DND-41 (cell line): ENCODE measurements around the gene SHISA2.

Source experiments
- CTCF ChIP-seq: IDR thresholded peaks from 2 replicates; pipeline ENCODE4 v1.5.1; 2012; ENCODE audit warnings: borderline replicate concordance, low read length, moderate library complexity, mild to moderate bottlenecking; ENCODE audit not compliant: poor library complexity, severe bottlenecking; ENCODE audit errors: extremely low read depth
- EZH2 ChIP-seq: IDR thresholded peaks from 3 replicates; pipeline ENCODE4 v1.6.1; 2012; ENCODE audit warnings: borderline replicate concordance, low read depth, mild to moderate bottlenecking, moderate library complexity, low read length, inconsistent platforms; ENCODE audit not compliant: severe bottlenecking

GRCh38 chr13:26024558-26024957, 27.3 kb downstream of the SHISA2 start:
- TF ChIP-seq CTCF: no peak
- no peak for TF ChIP-seq EZH2
